GM11168 (cell line): ENCODE data around the gene EFCAB11.
"Not testable (repeated sequence)": the region's sequence is repeated elsewhere in the genome, so short reads cannot be mapped to it uniquely, and the experiment has no call there.

Experiments used
- in situ Hi-C: fragments of 300-500 bp; cut with MboI; formaldehyde crosslinking; loops from one replicate; pipeline ENCODE4 v1.12.0; 2022; ENCODE audit warnings: low sequenced_read_pairs; ENCODE audit not compliant: unreplicated experiment

Gene EFCAB11

GRCh38 chr14:89891055-89891454, 63.5 kb downstream of the EFCAB11 start:
- in situ Hi-C loops, result no loop called here

- in situ Hi-C loops, result no loop called here
These were observed 63.9 kb downstream of the EFCAB11 start for GRCh38 chr14:89890589-89890988.

- in situ Hi-C loops, result no loop called here
These were observed 64.9 kb downstream of the EFCAB11 start for GRCh38 chr14:89889626-89890025.

- in situ Hi-C loops, result no loop called here
These were observed 69.8 kb downstream of the EFCAB11 start for GRCh38 chr14:89884761-89885160.

- in situ Hi-C loops, result no loop called here
These were observed 72.7 kb downstream of the EFCAB11 start for GRCh38 chr14:89881839-89882238.

GRCh38 chr14:89874091-89874490, 80.4 kb downstream of the EFCAB11 start:
- in situ Hi-C loops, result not testable (repeated sequence)

- in situ Hi-C loops, result no loop called here
These were observed 84.2 kb downstream of the EFCAB11 start for GRCh38 chr14:89870316-89870715.

GRCh38 chr14:89869606-89870005, 84.9 kb downstream of the EFCAB11 start:
- in situ Hi-C loops, result no loop called here

GRCh38 chr14:89866458-89866857, 88.1 kb downstream of the EFCAB11 start:
- in situ Hi-C loops, result no loop called here

GRCh38 chr14:89865153-89865552, 89.4 kb downstream of the EFCAB11 start:
- in situ Hi-C loops, result no loop called here

GRCh38 chr14:89862856-89863255, 91.7 kb downstream of the EFCAB11 start:
- in situ Hi-C loops, result no loop called here

GRCh38 chr14:89861630-89862029, 92.9 kb downstream of the EFCAB11 start:
- in situ Hi-C loops, result no loop called here

- in situ Hi-C loops, result no loop called here
These were observed 96.4 kb downstream of the EFCAB11 start for GRCh38 chr14:89858089-89858488.

- in situ Hi-C loops, result no loop called here
These were observed 97.6 kb downstream of the EFCAB11 start for GRCh38 chr14:89856871-89857345.

GRCh38 chr14:89855961-89856656, 98.4 kb downstream of the EFCAB11 start:
- in situ Hi-C loops, result no loop called here

- in situ Hi-C loops, result no loop called here
These were observed 100.4 kb downstream of the EFCAB11 start for GRCh38 chr14:89853936-89854693.

- in situ Hi-C loops, result no loop called here
These were observed 103.4 kb downstream of the EFCAB11 start for GRCh38 chr14:89851106-89851505.

- in situ Hi-C loops, result no loop called here
These were observed 104.6 kb downstream of the EFCAB11 start for GRCh38 chr14:89849931-89850330.

- in situ Hi-C loops, result no loop called here
These were observed 106.4 kb downstream of the EFCAB11 start for GRCh38 chr14:89848165-89848564.

- in situ Hi-C loops, result no loop called here
These were observed 109.2 kb downstream of the EFCAB11 start for GRCh38 chr14:89845346-89845745.

- in situ Hi-C loops, result no loop called here
These were observed 110.0 kb downstream of the EFCAB11 start for GRCh38 chr14:89844508-89844907.

GRCh38 chr14:89842837-89843236, 111.7 kb downstream of the EFCAB11 start:
- in situ Hi-C loops, result no loop called here
